Activated T-helper 17 cell treated with anti-CD3 and anti-CD28 coated beads, Interleukin-2, amount 50 U/mL, for 72 hours (primary cell): Measurements from ENCODE around the gene BICDL1. TPM values are rescaled to one million over a fixed set of nuclear protein-coding genes. Genes with fewer than 3 reads are reported as not detected.
"Not testable (repeated sequence)": the region's sequence is repeated elsewhere in the genome, so short reads cannot be mapped to it uniquely, and the experiment has no call there.

Experiments
- ATAC-seq: fragments of 150-1000 bp; cut with Tn5 transposase; replicated peaks from 2 replicates; pipeline ENCODE4 v1.10.0; 2021; ENCODE audit warnings: mild to moderate bottlenecking, moderate library complexity
- H3K27ac Mint-ChIP-seq: one replicate; pipeline ENCODE4 v1.8.0; 2022; ENCODE audit warnings: mixed read lengths
- H3K27me3 Mint-ChIP-seq: one replicate; pipeline ENCODE4 v1.8.0; 2022; ENCODE audit warnings: mixed read lengths
- H3K36me3 Mint-ChIP-seq: one replicate; pipeline ENCODE4 v1.8.0; 2022; ENCODE audit warnings: low read depth, mild to moderate bottlenecking, mixed read lengths
- H3K4me1 Mint-ChIP-seq: one replicate; pipeline ENCODE4 v1.8.0; 2022; ENCODE audit warnings: mixed read lengths
- H3K4me3 Mint-ChIP-seq: one replicate; pipeline ENCODE4 v1.8.0; 2022; ENCODE audit warnings: mild to moderate bottlenecking, mixed read lengths
- H3K9me3 Mint-ChIP-seq: one replicate; pipeline ENCODE4 v1.8.0; 2022; ENCODE audit warnings: mixed read lengths
- total RNA-seq, 2 donors: library from RNA; stranded (reverse); gene quantifications; one replicate each; pipeline ENCODE4 v1.2.3, GENCODE V29; 2022

BICDL1 gene, protein sequence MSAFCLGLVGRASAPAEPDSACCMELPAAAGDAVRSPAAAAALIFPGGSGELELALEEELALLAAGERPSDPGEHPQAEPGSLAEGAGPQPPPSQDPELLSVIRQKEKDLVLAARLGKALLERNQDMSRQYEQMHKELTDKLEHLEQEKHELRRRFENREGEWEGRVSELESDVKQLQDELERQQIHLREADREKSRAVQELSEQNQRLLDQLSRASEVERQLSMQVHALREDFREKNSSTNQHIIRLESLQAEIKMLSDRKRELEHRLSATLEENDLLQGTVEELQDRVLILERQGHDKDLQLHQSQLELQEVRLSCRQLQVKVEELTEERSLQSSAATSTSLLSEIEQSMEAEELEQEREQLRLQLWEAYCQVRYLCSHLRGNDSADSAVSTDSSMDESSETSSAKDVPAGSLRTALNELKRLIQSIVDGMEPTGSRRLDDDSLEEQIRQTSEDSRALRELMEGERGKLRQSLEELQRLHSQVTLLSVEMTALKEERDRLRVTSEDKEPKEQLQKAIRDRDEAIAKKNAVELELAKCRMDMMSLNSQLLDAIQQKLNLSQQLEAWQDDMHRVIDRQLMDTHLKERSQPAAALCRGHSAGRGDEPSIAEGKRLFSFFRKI
- total RNA-seq: 10 to 100 TPM; 36.9 to 91.6 TPM

GRCh38 chr12:119988472-119989360, at the start of gene BICDL1:
TSS of gene BICDL1 (plus strand) at chr12:119989236. CDS start at chr12:119989869, 633 bp downstream.
- Mint-ChIP-seq H3K27me3 (no peaks in the 10 kb centered on the region), H3K36me3 (peaks cover 37% of the 10 kb centered on the region), H3K4me1 (peaks cover 8% of the 10 kb centered on the region), H3K27ac (peak within 1 kb of the TSS; percentile 95), H3K9me3 (no peaks in the 10 kb centered on the region), H3K4me3 (peak within 1 kb of the TSS; percentile 90)
- ATAC-seq: peak; percentile 88

GRCh38 chr12:119940897-119941296, 48.1 kb upstream of the BICDL1 start:
- H3K27ac Mint-ChIP-seq: no peak overlapping the region
- ATAC-seq: no peak
- H3K36me3 Mint-ChIP-seq: no peaks in the 10 kb centered on the region
- H3K27me3 Mint-ChIP-seq: no peaks in the 10 kb centered on the region
- H3K4me1 Mint-ChIP-seq: no peaks in the 10 kb centered on the region
- no peak overlapping the region for H3K4me3 Mint-ChIP-seq
- no peaks in the 10 kb centered on the region for H3K9me3 Mint-ChIP-seq

DNA sequence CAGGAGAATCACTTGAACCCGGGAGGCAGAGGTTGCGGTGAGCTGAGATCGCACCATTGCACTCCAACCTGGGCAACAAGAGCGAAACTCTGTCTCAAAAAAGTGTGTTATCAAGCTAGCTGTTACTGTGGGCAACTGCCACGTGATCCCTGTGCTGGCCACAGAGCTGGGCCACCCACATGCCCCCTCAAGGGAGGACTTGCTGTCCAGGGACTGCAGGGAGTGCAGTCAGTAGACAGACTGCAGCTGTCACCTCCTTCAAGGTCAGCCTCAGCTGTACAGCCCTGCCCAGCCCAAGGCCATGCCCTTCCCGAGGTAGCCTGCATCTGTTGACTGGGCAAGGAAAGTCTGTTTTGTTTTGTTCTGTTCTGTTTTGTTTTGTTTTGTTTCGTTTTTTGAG, 46.6 kb upstream of the BICDL1 start:
- Mint-ChIP-seq H3K9me3 (no peaks in the 10 kb centered on the region), H3K27me3 (no peaks in the 10 kb centered on the region), H3K4me3 (no peak overlapping the region), H3K27ac (no peak overlapping the region), H3K4me1 (no peaks in the 10 kb centered on the region), H3K36me3 (no peaks in the 10 kb centered on the region)
- ATAC-seq: no peak

- Mint-ChIP-seq H3K27ac (no peak overlapping the region), H3K27me3 (no peaks in the 10 kb centered on the region), H3K9me3 (no peaks in the 10 kb centered on the region), H3K4me1 (no peaks in the 10 kb centered on the region), H3K36me3 (no peaks in the 10 kb centered on the region), H3K4me3 (no peak overlapping the region)
- ATAC-seq: no peak
Measured at GRCh38 chr12:119946213-119946612, 42.8 kb upstream of the BICDL1 start.

GRCh38 chr12:119949145-119949544, 39.9 kb upstream of the BICDL1 start:
- H3K27me3 Mint-ChIP-seq: no peaks in the 10 kb centered on the region
- H3K4me3 Mint-ChIP-seq: no peak overlapping the region
- no peaks in the 10 kb centered on the region for H3K36me3 Mint-ChIP-seq
- ATAC-seq: no peak
- no peaks in the 10 kb centered on the region for H3K4me1 Mint-ChIP-seq
- no peaks in the 10 kb centered on the region for H3K9me3 Mint-ChIP-seq
- H3K27ac Mint-ChIP-seq: no peak overlapping the region

DNA sequence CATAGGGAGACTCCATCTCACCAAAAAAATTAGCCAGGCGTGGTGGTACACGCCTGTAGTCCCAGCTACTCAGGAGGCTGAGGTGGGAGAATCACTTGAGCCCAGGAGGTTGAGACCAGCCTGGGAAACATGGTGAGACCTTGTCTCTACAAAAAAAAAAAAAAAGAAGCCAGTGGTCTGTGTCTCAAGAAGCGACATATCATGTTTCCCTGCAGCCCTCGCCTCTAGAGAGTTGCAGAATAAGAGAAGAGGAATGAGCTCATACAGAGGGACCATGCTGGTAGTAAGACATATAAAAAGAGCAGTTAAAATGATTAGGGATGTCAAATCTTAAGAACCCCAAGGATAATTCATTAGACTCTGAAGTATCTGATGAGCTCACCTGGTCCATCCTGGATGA, 39.4 kb upstream of the BICDL1 start:
- no peaks in the 10 kb centered on the region for H3K36me3 Mint-ChIP-seq

DNA sequence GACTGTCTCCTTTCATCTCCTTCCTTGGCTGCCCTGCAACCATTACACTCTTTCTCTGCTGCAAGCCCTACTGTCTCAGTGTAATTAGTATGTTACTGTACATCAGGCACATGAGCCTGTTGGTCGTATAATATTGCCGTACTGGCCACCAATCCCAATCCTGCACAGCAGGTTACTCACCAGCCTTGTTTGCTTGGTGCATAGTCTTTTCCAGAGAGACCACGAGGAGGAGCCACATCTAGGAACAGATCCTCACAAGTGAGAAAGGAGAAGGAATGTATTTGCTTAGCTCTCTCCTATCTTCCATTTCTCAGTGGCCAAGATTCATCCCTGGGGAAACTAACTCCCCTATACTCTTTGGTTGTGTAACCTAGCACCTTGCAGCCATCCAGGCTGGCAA, 33.0 kb upstream of the BICDL1 start:
- Mint-ChIP-seq H3K4me3 (no peak overlapping the region), H3K36me3 (no peaks in the 10 kb centered on the region), H3K27ac (no peak overlapping the region), H3K4me1 (no peaks in the 10 kb centered on the region), H3K27me3 (peaks cover 3% of the 10 kb centered on the region), H3K9me3 (peaks cover 14% of the 10 kb centered on the region)
- ATAC-seq: no peak

More for the DNA sequence above, 39.4 kb upstream of the BICDL1 start:
- Mint-ChIP-seq H3K4me1 (no peaks in the 10 kb centered on the region), H3K4me3 (no peak overlapping the region), H3K27ac (no peak overlapping the region), H3K27me3 (no peaks in the 10 kb centered on the region), H3K9me3 (no peaks in the 10 kb centered on the region)
- no peak for ATAC-seq

- Mint-ChIP-seq H3K4me1 (no peaks in the 10 kb centered on the region), H3K9me3 (peaks cover 14% of the 10 kb centered on the region), H3K27ac (no peak overlapping the region), H3K27me3 (peaks cover 3% of the 10 kb centered on the region), H3K4me3 (no peak overlapping the region), H3K36me3 (no peaks in the 10 kb centered on the region)
- ATAC-seq: no peak
Measured at GRCh38 chr12:119957135-119957534, 31.9 kb upstream of the BICDL1 start.

DNA sequence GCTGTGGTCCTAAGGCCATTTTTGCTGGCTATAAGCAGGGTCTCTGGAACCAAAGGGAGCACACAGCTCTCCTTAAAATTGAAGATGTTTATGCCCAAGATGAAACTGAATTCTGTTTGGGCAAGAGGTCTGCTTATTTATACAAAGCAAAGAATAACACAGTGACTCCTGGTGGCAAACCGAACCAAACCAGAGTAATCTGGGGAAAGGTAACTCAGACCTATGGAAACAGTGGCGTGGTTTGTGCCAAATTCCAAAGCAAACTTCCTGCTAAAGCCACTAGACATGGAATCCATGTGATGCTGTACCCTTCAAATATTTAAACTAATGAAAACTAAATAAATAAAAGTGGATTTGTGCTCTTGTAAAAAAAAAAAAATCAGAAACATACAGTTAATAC, 29.6 kb upstream of the BICDL1 start:
- Mint-ChIP-seq H3K27me3 (peaks cover 3% of the 10 kb centered on the region), H3K4me1 (no peaks in the 10 kb centered on the region), H3K27ac (no peak overlapping the region), H3K36me3 (no peaks in the 10 kb centered on the region), H3K4me3 (no peak overlapping the region), H3K9me3 (peaks cover 14% of the 10 kb centered on the region)
- no peak for ATAC-seq

DNA sequence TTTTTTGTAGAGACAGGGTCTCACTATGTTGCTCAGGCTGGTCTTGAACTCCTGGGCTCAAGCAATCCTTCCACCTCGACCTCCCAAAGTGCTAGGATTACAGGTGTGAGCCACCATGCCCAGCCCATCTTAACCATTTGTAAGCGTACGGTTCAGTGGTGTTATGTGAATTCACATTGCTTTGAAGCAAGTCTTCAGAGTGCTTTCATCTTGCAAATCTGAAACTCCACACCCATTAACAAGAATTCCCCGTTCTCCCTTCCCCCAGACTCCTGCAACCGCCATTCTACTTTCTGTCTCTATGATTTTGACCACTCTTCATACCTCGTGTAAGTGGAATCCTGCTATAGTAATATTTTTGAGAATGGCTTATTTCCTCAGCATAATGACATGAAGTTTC, 24.9 kb upstream of the BICDL1 start:
- Mint-ChIP-seq H3K9me3 (no peaks in the 10 kb centered on the region), H3K36me3 (no peaks in the 10 kb centered on the region), H3K4me3 (no peak overlapping the region), H3K27me3 (peaks cover 3% of the 10 kb centered on the region), H3K27ac (no peak overlapping the region), H3K4me1 (no peaks in the 10 kb centered on the region)
- no peak for ATAC-seq

GRCh38 chr12:119964929-119965328, 24.1 kb upstream of the BICDL1 start:
- no peaks in the 10 kb centered on the region for H3K4me1 Mint-ChIP-seq
- no peaks in the 10 kb centered on the region for H3K9me3 Mint-ChIP-seq

DNA sequence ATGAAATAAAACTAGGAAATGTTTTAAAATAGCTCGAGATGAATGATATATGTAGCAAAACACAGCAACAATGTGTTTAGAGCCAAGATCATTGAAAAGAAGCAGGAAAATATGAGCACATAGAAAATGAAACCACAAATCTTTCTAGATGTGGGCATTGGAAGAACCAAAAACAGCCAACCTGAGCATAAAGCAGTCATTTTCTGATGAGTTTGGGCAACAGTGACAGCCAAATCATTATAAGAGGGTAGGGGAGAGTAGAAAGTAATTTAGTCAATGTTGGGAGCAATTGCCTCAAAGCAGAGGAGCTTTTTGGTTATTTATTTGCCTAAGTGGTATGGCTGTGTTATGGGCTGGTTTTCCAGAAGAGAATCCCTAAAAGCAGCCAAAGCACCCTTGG, 8.8 kb upstream of the BICDL1 start:
- Mint-ChIP-seq H3K27ac (peak overlapping the region; percentile 91), H3K36me3 (peaks cover 7% of the 10 kb centered on the region), H3K27me3 (no peaks in the 10 kb centered on the region), H3K9me3 (no peaks in the 10 kb centered on the region), H3K4me3 (peak overlapping the region; percentile 69), H3K4me1 (peaks cover 9% of the 10 kb centered on the region)
- peak; percentile 95 for ATAC-seq

More at GRCh38 chr12:119964929-119965328, 24.1 kb upstream of the BICDL1 start:
- no peak for ATAC-seq
- H3K36me3 Mint-ChIP-seq: no peaks in the 10 kb centered on the region
- peaks cover 3% of the 10 kb centered on the region for H3K27me3 Mint-ChIP-seq
- H3K27ac Mint-ChIP-seq: no peak overlapping the region
- H3K4me3 Mint-ChIP-seq: no peak overlapping the region

DNA sequence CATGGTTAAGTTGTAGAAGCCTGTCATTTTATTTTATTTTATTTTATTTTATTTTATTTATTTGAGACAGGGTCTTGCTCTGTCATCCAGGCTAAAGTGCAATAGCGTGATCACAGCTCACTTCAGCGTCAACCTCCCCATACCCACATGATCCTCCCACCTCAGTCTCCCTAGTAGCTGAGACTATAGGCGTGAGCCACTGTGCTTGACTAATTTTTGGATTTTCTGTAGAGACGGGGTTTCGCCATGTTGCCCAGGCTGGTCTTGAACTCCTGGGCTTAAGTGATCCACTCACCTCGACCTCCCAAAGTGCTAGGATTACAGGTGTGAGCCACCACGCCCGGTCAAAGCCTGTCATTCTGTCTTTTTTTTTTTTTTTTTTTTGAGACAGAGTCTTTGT, 8.3 kb upstream of the BICDL1 start:
- Mint-ChIP-seq H3K27ac (peak overlapping the region; percentile 91), H3K4me3 (peak overlapping the region; percentile 69)
- not testable (repeated sequence) for H3K4me1 Mint-ChIP-seq, H3K9me3 Mint-ChIP-seq, H3K36me3 Mint-ChIP-seq, H3K27me3 Mint-ChIP-seq
- peak; percentile 65 for ATAC-seq

DNA sequence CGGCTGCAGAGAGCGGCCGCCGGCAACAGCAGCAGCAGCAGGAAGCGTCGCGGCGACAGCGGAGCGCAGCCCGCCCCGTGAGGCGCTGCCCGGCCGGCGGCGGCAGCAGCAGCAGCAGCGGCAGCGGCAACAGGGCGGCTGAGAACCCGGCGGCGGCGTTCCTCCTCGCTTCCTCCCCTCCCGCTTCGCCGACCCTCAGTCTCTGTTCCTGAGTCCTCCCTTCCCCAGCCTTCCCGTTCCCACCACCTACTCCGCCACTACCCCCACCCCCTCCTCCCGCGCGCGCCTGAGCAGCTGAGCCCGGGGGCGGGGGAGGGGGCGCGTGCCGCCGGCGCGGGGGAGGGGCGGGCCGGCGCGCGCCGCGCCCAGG, 310 bp downstream of the BICDL1 start:
- Mint-ChIP-seq H3K27ac (no peak overlapping the region), H3K4me3 (no peak overlapping the region), H3K36me3 (peaks cover 44% of the 10 kb centered on the region), H3K9me3 (no peaks in the 10 kb centered on the region), H3K4me1 (peaks cover 11% of the 10 kb centered on the region), H3K27me3 (no peaks in the 10 kb centered on the region)
- ATAC-seq: peak; percentile 22
